ENCODE measurements around the gene GATAD2A. TPM values are rescaled to one million over a fixed set of nuclear protein-coding genes. Genes with fewer than 3 reads are reported as not detected.

GATAD2A gene
- total and polyA plus RNA-seq, 10 of the 15 experiments (the other 5 are each of a cell fraction or from before 2014, with no cell fraction given), result 2.6 to 173 (median 32.0) TPM

DNA sequence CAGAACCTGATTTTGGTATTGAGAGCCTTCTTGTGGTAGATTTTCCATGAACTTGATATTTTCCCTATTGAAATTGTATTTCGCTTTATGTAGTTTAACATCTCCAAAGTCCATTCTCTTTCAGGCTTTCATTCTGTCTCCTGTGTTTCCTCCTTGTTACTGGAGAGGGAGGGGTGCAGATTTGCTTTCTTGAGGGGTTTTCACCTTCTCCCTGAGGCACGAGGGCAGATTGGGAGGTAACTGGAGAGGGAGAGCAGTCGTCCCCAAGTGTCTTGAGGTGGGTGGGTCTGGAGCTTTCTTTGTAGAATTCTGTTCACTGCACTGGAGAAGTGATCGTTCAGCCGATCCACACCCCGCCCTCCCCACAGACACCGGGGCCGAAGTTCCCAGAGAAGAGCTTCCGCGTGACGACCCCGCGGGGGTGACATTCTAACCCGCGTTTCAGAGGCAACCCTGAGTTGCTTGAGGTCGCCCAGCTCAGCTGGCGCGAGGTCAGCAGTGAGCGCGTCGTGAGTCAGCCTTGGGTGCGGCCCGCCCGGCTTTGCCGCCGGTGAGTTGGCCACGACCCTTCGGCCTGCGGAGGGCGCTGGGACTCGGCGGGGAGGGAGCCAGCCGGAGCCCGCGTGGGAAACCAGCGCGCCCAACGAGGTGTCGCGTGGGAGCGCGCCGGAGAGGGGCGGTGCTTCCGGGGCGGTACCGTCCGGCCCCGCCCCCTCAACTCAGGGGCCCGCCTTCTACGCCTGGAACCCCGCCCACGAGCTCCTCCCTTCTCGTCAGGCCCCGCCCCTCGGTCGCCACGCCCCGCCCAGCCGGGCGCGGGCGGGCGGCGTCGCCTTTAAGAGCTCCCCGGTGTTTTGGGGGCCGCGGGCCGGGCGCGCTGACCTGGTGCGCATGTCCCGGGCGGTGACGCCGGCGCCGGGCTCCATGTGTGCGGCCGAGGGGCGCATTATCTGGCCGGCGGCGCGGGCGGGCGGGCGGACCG, at the start of gene GATAD2A (continued):
- TF ChIP-seq RUNX3 (IDR thresholded peaks at IDR 0.05; ENCODE audit: low read length), result peak; percentile 34; the same call in 1 of the 2 replicates
- peak; percentile 94 for TF ChIP-seq MAX (IDR thresholded peaks at IDR 0.05; ENCODE audit: low read depth, low read length)
- TF ChIP-seq MTA2 (IDR thresholded peaks at IDR 0.05; ENCODE audit: low read depth), result peak; percentile 33; the same call in 1 of the 2 replicates
- TF ChIP-seq KLF5 (IDR thresholded peaks at IDR 0.05; ENCODE audit: partially characterized antibody), result peak; percentile 63
- no peak for TF ChIP-seq ESRRA (IDR thresholded peaks at IDR 0.05; ENCODE audit: low read length)
- peak; percentile 99 for TF ChIP-seq BACH1 (IDR thresholded peaks at IDR 0.05; ENCODE audit: borderline replicate concordance)
- TF ChIP-seq FOXM1 (IDR thresholded peaks at IDR 0.05; ENCODE audit: low read depth, low read length), result no peak
- peak; percentile 73; the same call in 1 of the 2 replicates for TF ChIP-seq ELK1 (IDR thresholded peaks at IDR 0.05; ENCODE audit: low read depth, low read length)
- peak; percentile 45; the same call in 1 of the 2 replicates for TF ChIP-seq CREM (IDR thresholded peaks at IDR 0.05; ENCODE audit: low read depth)
- peak; percentile 32 for TF ChIP-seq RELA (IDR thresholded peaks at IDR 0.05; ENCODE audit: borderline replicate concordance, partially characterized antibody)
- TF ChIP-seq, protein P1, sequence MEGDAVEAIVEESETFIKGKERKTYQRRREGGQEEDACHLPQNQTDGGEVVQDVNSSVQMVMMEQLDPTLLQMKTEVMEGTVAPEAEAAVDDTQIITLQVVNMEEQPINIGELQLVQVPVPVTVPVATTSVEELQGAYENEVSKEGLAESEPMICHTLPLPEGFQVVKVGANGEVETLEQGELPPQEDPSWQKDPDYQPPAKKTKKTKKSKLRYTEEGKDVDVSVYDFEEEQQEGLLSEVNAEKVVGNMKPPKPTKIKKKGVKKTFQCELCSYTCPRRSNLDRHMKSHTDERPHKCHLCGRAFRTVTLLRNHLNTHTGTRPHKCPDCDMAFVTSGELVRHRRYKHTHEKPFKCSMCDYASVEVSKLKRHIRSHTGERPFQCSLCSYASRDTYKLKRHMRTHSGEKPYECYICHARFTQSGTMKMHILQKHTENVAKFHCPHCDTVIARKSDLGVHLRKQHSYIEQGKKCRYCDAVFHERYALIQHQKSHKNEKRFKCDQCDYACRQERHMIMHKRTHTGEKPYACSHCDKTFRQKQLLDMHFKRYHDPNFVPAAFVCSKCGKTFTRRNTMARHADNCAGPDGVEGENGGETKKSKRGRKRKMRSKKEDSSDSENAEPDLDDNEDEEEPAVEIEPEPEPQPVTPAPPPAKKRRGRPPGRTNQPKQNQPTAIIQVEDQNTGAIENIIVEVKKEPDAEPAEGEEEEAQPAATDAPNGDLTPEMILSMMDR (IDR thresholded peaks at IDR 0.05 in 2 of 3, conservative IDR thresholded peaks at IDR 0.05 in 1 of 3; ENCODE audit: control insufficient read depth in 2 of 3, extremely low read depth in 1 of 3, insufficient read depth in 1 of 3, low read depth in 3 of 3, low read length in 3 of 3), result peak; percentile 16 to 58 (median 46); a peak in 3 of 6 replicates
- TF ChIP-seq, protein P2, sequence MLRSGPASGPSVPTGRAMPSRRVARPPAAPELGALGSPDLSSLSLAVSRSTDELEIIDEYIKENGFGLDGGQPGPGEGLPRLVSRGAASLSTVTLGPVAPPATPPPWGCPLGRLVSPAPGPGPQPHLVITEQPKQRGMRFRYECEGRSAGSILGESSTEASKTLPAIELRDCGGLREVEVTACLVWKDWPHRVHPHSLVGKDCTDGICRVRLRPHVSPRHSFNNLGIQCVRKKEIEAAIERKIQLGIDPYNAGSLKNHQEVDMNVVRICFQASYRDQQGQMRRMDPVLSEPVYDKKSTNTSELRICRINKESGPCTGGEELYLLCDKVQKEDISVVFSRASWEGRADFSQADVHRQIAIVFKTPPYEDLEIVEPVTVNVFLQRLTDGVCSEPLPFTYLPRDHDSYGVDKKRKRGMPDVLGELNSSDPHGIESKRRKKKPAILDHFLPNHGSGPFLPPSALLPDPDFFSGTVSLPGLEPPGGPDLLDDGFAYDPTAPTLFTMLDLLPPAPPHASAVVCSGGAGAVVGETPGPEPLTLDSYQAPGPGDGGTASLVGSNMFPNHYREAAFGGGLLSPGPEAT (IDR thresholded peaks at IDR 0.05; ENCODE audit: low read depth), result 0 out of 2 replicates have a peak, but pooled peaks have one; percentile 13
- TF ChIP-seq RFX5 (IDR thresholded peaks at IDR 0.05; ENCODE audit: low read depth, low read length), result peak; percentile 36; the same call in 1 of the 2 replicates
- TF ChIP-seq CREB1 (IDR thresholded peaks at IDR 0.05; ENCODE audit: low read depth), result peak; percentile 64; the same call in 1 of the 2 replicates
- TF ChIP-seq NR2C1 (IDR thresholded peaks at IDR 0.05), result peak; percentile 51; the same call in 1 of the 2 replicates
- 0 out of 2 replicates have a peak, but pooled peaks have one; percentile 41 for TF ChIP-seq SREBF1 (IDR thresholded peaks at IDR 0.05; ENCODE audit: low read length)
- peak; percentile 67 for TF ChIP-seq NRF1 (conservative IDR thresholded peaks at IDR 0.05; ENCODE audit: low read depth, low read length)
- no peak for TF ChIP-seq EED (IDR thresholded peaks at IDR 0.05; ENCODE audit: low read depth)
- peak; percentile 99 for TF ChIP-seq GATAD2B (conservative IDR thresholded peaks at IDR 0.05; ENCODE audit: low read depth)
- no peak for TF ChIP-seq MTA3 (IDR thresholded peaks at IDR 0.05; ENCODE audit: borderline replicate concordance, low read length)
- TF ChIP-seq, protein P3, sequence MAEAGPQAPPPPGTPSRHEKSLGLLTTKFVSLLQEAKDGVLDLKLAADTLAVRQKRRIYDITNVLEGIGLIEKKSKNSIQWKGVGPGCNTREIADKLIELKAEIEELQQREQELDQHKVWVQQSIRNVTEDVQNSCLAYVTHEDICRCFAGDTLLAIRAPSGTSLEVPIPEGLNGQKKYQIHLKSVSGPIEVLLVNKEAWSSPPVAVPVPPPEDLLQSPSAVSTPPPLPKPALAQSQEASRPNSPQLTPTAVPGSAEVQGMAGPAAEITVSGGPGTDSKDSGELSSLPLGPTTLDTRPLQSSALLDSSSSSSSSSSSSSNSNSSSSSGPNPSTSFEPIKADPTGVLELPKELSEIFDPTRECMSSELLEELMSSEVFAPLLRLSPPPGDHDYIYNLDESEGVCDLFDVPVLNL (IDR thresholded peaks at IDR 0.05; ENCODE audit: low read depth, low read length), result peak; percentile 41; the same call in 1 of the 2 replicates
- peak; percentile 36; the same call in 1 of the 2 replicates for TF ChIP-seq ATF7 (IDR thresholded peaks at IDR 0.05; ENCODE audit: low read depth)
- TF ChIP-seq MEF2B (IDR thresholded peaks at IDR 0.05; ENCODE audit: partially characterized antibody, poor library complexity, severe bottlenecking), result peak; percentile 53
- no peak for TF ChIP-seq TCF7 (IDR thresholded peaks at IDR 0.05; ENCODE audit: borderline replicate concordance)

Data from GM12878 (cell line).